Loucy (cell line): ENCODE measurements around the gene PLXDC1.

Experiments used
- EZH2phosphoT487 ChIP-seq: fragments of 200-600 bp; IDR thresholded peaks from 2 replicates; pipeline ENCODE4 v1.6.1; 2018; ENCODE audit warnings: antibody characterized with exemption, mild to moderate bottlenecking, moderate library complexity, borderline replicate concordance
- TF ChIP-seq, protein P1 (sequence below): fragments of 200-600 bp; sonication (generic); conservative IDR thresholded peaks from 2 replicates; pipeline ENCODE4 v1.5.1; 2014; ENCODE audit warnings: mild to moderate bottlenecking, antibody characterized with exemption, low read length

DNA sequence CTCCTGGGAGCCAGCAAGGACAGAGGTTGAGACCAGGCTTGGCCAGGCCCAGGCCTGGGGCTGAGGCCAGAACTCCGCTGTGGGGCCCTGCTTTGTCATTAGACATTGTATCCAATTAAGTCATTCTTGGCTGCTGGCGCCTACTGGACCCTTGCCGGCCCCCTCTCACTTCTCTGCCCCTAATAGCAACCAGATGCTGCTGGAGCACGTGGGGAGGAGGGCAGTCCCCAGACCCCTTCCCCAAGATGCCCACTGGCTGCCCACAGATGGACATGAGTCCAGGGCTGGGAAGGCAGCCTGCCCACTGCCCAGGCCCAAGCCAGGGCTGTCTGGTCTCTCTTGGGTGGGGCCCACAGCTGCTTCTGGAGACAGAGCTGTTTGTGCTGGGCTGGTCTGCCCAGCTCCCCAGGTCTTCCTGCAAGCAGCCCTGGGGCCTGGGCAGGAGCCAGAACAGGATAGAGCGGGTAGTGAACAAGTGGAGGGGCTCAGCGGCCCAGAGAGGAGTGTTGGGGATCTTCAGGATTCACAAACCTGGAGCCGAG is 7.8 kb downstream of the PLXDC1 start:
- TF ChIP-seq, protein P1, sequence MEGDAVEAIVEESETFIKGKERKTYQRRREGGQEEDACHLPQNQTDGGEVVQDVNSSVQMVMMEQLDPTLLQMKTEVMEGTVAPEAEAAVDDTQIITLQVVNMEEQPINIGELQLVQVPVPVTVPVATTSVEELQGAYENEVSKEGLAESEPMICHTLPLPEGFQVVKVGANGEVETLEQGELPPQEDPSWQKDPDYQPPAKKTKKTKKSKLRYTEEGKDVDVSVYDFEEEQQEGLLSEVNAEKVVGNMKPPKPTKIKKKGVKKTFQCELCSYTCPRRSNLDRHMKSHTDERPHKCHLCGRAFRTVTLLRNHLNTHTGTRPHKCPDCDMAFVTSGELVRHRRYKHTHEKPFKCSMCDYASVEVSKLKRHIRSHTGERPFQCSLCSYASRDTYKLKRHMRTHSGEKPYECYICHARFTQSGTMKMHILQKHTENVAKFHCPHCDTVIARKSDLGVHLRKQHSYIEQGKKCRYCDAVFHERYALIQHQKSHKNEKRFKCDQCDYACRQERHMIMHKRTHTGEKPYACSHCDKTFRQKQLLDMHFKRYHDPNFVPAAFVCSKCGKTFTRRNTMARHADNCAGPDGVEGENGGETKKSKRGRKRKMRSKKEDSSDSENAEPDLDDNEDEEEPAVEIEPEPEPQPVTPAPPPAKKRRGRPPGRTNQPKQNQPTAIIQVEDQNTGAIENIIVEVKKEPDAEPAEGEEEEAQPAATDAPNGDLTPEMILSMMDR, result no peak
- TF ChIP-seq EZH2phosphoT487, result no peak
